Dendritic cell treated with granulocyte-macrophage colony-stimulating factor and Interleukin-4, amounts not matched to agents 40 ng/mL and 50 ng/mL, for 4 days (primary cell): ENCODE data around the gene TRMT61A.

Experiments used
- H3K27ac Mint-ChIP-seq: one replicate; pipeline ENCODE4 v1.8.0; 2022; ENCODE audit warnings: mild to moderate bottlenecking, mixed read lengths
- H3K27me3 Mint-ChIP-seq: one replicate; pipeline ENCODE4 v1.8.0; 2022; ENCODE audit warnings: mild to moderate bottlenecking, mixed read lengths
- H3K36me3 Mint-ChIP-seq: one replicate; pipeline ENCODE4 v1.8.0; 2022; ENCODE audit warnings: low read depth, mixed read lengths
- H3K4me1 Mint-ChIP-seq: one replicate; pipeline ENCODE4 v1.8.0; 2022; ENCODE audit warnings: low read depth, mixed read lengths
- H3K4me3 Mint-ChIP-seq: one replicate; pipeline ENCODE4 v1.8.0; 2022; ENCODE audit warnings: mild to moderate bottlenecking, moderate library complexity, mixed read lengths
- H3K9me3 Mint-ChIP-seq: one replicate; pipeline ENCODE4 v1.8.0; 2022; ENCODE audit warnings: mixed read lengths
- intact Hi-C: fragments of 100-400 bp; cut with micrococcal nuclease; formaldehyde crosslinking; loops from one replicate; pipeline ENCODE4 v1.15.0; 2022

TRMT61A gene

DNA sequence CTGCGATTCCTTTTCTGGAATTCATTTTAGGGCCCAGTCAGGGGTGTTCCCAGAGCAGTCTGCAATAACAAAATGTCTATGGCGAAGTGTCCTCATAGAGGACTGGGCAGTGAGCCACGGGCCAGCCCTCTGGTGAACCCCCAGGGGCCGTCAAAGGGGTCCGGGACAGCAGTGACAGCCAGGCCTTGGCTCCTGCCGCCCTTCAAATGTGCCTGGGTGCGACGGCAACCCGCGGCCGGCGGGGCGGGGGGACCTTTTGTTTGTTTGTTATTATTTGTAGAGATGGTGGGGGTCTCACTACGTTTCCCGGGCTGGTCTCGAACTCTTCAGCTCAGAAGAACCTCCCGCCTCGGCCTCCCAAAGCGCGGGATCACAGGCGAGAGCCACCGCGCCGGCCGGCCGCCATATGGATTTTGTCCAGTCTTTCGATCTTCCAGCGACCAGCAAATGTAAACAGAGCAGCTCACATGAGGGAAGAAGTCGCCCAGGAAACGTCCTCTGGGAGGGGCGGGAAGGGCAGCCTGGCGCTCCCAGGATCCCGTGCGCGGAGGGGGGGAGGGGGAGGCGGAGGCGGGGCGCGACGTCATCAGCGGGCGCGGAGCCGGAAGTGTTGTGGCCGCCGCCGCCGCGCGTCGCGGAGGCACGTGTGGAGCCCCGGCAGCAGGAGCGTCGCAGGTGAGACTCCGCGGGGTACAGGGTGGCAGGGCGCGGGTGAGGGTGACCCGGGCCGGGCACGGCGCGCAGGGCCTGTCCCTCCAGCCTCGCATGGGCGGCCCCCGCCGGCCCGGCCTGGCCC, at the start of gene TRMT61A:
Gene TRMT61A, plus strand, starts transcription at position 610 of the 796 bp plus-strand sequence. CDS start 783 bp downstream, outside the sequence.
- Mint-ChIP-seq H3K27me3 (peaks cover 12% of the 10 kb centered on the region), H3K4me1 (peaks cover 91% of the 10 kb centered on the region), H3K36me3 (peaks cover 43% of the 10 kb centered on the region), H3K4me3 (peak within 1 kb of the TSS; percentile 97), H3K27ac (peak within 1 kb of the TSS; percentile 85), H3K9me3 (no peaks in the 10 kb centered on the region)
- intact Hi-C loops, result loop anchor here (1.0 to 5.0 kb wide), 2 partner anchors 7 to 34 kb away; partner anchors contain the start of genes BAG5 and COA8

DNA sequence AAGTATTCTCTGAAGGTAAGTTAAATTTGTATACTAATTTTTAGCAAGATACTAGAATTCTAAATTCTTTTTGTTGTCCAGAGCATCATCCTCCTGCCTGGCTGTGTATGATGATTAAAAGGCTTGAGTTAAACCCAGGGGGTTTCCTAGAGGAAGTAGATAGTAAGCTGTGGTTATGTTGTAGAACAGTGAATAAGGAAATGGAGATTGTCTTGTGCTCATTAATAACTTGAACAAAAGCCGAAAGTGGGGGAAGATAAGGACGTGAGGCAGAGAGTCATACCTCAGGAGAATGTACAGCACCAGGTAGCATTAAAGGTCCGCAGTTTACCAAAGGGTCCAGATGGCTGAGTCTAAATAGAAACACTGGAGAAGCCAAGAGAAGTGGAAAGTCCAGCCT, 48.4 kb upstream of the TRMT61A start:
- Mint-ChIP-seq H3K27me3 (no peaks in the 10 kb centered on the region), H3K36me3 (peaks cover 90% of the 10 kb centered on the region), H3K9me3 (no peaks in the 10 kb centered on the region), H3K27ac (peak overlapping the region; percentile 86), H3K4me3 (peak overlapping the region; percentile 41), H3K4me1 (peaks cover 18% of the 10 kb centered on the region)
- intact Hi-C loops, result no loop called here

DNA sequence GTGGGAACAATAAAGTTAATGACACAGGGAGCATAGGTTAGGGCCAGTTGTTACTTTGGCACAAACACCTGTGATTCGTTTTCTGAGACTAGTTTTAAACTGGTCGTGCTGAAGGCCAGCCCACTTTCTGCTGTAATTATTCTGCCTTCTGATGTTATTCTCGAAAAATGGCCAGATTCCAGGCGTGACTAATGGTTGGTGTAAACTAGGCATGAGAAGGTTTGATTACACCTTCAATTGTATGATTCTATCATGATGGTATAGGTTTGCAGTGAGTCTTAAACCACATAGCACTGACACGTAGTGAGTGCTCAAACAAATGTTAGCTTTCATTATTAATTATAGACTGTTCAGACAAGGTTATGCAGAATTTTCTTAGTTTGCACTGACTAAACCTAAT, 45.4 kb upstream of the TRMT61A start:
- intact Hi-C loops, result no loop called here
- H3K4me3 Mint-ChIP-seq, result no peak overlapping the region
- peaks cover 82% of the 10 kb centered on the region for H3K36me3 Mint-ChIP-seq
- H3K9me3 Mint-ChIP-seq, result no peaks in the 10 kb centered on the region
- peaks cover 18% of the 10 kb centered on the region for H3K4me1 Mint-ChIP-seq
- no peak overlapping the region for H3K27ac Mint-ChIP-seq
- no peaks in the 10 kb centered on the region for H3K27me3 Mint-ChIP-seq

DNA sequence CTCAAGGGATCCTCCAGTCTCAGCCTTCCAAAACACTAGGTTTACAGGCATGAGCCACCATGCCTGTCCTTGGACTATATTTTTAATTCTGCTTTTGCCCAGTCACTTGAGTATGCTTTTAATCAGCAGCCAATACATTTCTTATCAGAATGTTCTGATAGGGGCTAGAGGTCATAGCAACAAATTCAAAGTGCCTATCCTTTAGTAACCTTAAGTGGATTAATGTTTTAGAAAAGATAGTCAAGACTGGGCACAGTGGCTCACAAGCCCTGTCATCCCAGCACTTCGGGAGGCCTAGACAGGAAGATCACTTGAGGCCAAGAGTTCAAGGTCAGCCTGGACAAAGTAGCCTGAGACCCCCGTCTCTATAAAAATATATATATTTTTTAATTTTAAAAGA, 43.5 kb upstream of the TRMT61A start:
- H3K9me3 Mint-ChIP-seq, result no peaks in the 10 kb centered on the region
- intact Hi-C loops, result no loop called here
- no peak overlapping the region for H3K4me3 Mint-ChIP-seq
- H3K27me3 Mint-ChIP-seq, result no peaks in the 10 kb centered on the region
- H3K4me1 Mint-ChIP-seq, result peaks cover 11% of the 10 kb centered on the region
- no peak overlapping the region for H3K27ac Mint-ChIP-seq
- H3K36me3 Mint-ChIP-seq, result peaks cover 81% of the 10 kb centered on the region

DNA sequence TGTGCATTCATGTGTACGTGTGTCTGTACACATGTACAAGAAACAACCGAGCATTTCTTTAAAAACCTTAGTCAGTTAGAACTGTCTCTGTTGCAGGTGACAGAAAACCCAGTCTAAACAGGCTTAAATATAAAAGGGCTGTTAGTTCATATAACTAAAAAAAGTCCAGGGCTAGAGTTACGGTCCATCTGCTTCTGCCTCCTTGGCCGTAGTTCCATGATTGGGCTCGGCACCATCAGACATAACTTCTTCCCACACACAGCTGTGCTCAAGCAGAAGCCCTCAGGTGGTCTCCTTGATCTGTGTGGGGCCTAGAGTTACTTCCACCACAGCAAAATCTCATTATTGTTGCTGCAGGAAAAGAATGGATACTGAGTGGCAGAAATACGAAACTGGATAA, 40.9 kb upstream of the TRMT61A start:
- Mint-ChIP-seq H3K4me3 (no peak overlapping the region), H3K27me3 (no peaks in the 10 kb centered on the region), H3K4me1 (no peaks in the 10 kb centered on the region), H3K27ac (no peak overlapping the region), H3K36me3 (peaks cover 77% of the 10 kb centered on the region), H3K9me3 (no peaks in the 10 kb centered on the region)
- intact Hi-C loops, result no loop called here

DNA sequence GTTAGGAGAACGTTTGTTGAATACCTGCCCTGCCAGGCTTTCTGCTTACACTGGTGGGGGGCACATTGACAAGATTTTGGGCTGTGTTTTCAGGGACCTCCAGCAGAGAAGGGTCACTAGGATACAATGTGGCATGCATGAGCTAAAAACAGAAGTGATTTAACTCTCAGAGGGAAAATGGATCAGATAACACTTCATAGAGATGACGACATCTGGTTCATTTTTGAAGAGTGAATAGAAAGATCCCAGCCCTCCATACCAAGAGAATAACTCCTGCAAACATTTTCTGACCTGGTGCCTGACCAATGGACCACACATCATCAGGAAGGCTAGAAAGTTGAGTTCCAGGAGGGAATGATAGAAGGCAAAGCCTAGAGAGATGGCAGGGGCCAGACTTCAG, 40.0 kb upstream of the TRMT61A start:
- Mint-ChIP-seq H3K27me3 (no peaks in the 10 kb centered on the region), H3K27ac (no peak overlapping the region), H3K36me3 (peaks cover 78% of the 10 kb centered on the region), H3K9me3 (no peaks in the 10 kb centered on the region), H3K4me3 (no peak overlapping the region), H3K4me1 (no peaks in the 10 kb centered on the region)
- intact Hi-C loops, result no loop called here

DNA sequence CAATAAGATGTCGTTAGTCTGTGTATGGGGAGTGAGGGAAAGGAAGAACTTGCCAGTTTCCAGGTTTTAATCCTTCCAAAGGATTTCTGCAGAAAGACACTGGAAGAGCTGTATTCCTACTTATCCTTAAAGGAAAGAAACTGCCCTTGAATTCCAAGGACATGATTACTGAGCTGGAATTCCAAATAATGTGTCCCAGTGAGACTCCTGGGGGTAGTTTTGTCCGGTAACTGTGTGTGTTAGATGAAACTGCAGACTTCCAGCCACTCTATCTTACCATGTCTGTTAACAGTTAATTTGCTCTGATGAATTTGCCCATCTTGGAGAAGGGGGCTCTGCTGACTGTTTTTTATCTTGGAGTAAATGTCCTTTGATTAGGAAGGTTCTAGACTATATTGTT, 39.4 kb upstream of the TRMT61A start:
- H3K9me3 Mint-ChIP-seq, result no peaks in the 10 kb centered on the region
- H3K4me3 Mint-ChIP-seq, result no peak overlapping the region
- no peaks in the 10 kb centered on the region for H3K4me1 Mint-ChIP-seq
- peaks cover 78% of the 10 kb centered on the region for H3K36me3 Mint-ChIP-seq
- intact Hi-C loops, result no loop called here
- H3K27ac Mint-ChIP-seq, result no peak overlapping the region
- H3K27me3 Mint-ChIP-seq, result no peaks in the 10 kb centered on the region

DNA sequence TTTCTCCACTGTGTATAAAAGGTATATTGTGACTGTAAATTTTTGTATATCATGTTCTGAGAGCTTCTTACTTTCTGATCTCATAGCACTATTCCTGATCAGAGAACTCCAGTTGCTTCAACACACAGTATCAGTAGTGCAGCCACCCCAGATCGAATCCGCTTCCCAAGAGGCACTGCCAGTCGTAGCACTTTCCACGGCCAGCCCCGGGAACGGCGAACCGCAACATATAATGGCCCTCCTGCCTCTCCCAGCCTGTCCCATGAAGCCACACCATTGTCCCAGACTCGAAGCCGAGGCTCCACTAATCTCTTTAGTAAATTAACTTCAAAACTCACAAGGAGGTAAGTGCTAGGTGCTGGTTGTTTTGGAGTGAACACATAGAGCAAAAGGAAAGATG, 37.3 kb upstream of the TRMT61A start:
- Mint-ChIP-seq H3K36me3 (peaks cover 89% of the 10 kb centered on the region), H3K27ac (no peak overlapping the region), H3K27me3 (no peaks in the 10 kb centered on the region), H3K4me1 (no peaks in the 10 kb centered on the region), H3K4me3 (no peak overlapping the region), H3K9me3 (no peaks in the 10 kb centered on the region)
- intact Hi-C loops, result no loop called here

DNA sequence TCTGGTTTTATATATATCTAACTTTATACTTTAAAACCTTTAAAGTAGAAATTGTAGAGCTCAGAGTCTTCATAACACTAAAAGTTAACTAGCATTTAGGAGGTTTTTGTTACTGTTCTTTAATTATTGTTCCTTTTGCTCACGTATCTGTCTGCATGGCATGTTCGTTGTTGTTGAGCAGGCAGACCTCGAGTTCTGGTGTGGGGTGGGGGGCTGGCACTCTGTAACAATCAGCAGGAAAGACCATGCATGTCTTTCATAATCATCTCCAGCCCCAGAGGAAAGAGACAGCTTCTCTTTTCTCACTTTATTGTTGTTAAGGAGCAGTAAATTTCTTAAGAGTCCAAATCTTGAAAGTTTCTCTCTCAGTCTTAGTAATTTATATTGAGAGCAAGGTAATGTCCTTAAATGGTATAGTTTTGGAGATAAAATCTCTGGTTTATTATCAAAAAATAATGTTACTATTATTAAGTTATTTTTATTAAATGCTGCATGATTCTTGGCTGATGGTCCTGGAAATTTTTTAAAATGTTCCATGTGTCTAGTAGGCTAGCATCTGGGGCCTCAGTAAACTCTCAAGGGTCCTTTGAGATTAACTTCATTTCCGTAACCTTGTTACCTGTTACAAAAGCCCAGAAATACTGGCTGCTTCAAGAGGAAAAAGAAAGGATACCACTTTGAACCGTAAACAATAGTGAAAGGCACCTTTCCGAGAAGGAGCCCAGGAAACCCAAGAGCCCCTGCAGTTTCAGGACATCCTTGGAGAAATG, 36.7 kb upstream of the TRMT61A start:
- Mint-ChIP-seq H3K9me3 (no peaks in the 10 kb centered on the region), H3K27me3 (no peaks in the 10 kb centered on the region), H3K4me1 (no peaks in the 10 kb centered on the region), H3K36me3 (peaks cover 85% of the 10 kb centered on the region), H3K4me3 (no peak overlapping the region), H3K27ac (no peak overlapping the region)
- intact Hi-C loops, result no loop called here

DNA sequence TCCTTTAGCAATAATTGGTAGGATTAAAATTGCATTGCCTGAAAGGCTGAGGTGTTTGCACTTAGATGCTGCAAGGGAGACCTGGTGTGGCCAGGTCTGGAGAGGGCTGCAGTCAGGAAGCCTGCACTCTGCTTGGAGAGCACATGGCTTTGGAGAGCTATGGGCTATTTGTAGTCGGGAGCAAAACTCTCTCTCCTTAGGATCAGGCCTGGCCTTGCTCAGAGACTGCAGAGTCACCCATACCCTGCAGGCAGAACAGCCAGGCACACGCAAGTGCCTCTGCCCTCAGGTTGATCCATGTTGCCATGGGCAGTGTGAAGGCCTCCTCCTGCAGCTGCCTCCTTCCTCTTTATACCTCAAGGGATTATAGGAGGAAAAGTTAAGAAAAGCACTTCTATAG, 33.1 kb upstream of the TRMT61A start:
- intact Hi-C loops, result no loop called here
- Mint-ChIP-seq H3K4me3 (no peak overlapping the region), H3K27ac (no peak overlapping the region), H3K9me3 (no peaks in the 10 kb centered on the region), H3K36me3 (peaks cover 66% of the 10 kb centered on the region), H3K4me1 (no peaks in the 10 kb centered on the region), H3K27me3 (no peaks in the 10 kb centered on the region)

DNA sequence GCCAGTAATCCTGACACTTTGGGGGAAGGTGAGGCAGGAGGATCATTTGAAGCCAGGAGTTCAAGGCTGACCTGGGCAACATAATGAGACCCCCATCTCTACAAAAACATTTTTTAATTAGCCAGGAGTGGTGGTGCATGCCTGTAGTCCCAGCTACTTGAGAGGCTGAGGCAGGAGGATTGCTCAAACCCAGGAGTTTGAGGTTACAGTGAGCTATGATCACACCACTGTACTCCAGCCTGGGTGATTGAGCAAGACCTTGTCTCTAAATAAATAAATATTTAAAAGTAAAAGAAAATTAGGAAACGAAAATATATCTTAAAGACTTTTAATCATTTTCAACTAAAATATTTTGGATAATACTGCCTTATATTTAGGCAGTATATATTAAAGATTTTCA, 32.2 kb upstream of the TRMT61A start:
- H3K27me3 Mint-ChIP-seq, result no peaks in the 10 kb centered on the region
- peaks cover 66% of the 10 kb centered on the region for H3K36me3 Mint-ChIP-seq
- H3K4me3 Mint-ChIP-seq, result no peak overlapping the region
- intact Hi-C loops, result no loop called here
- H3K9me3 Mint-ChIP-seq, result no peaks in the 10 kb centered on the region
- no peak overlapping the region for H3K27ac Mint-ChIP-seq
- no peaks in the 10 kb centered on the region for H3K4me1 Mint-ChIP-seq

DNA sequence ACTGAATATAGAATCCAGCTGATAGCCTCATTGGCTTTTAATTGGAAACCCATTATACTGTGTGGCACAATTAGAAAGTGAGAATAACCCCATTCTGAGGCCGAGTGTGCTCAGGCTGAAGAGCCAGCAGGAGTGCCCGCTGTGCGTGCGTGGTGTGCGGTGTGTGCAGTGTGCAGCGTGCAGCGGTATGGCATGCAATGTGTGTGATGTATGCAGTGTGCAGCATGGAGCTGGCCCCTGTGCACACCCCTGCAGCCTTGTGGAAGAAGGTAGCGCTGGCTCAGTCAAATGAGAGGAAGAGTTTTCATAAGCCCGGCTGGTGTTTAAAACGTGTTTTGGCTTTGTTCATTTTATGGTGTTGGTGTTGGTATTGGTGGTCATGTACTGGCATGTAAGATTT, 29.3 kb upstream of the TRMT61A start:
- H3K9me3 Mint-ChIP-seq, result no peaks in the 10 kb centered on the region
- intact Hi-C loops, result loop anchor here (1.0 kb wide), 1 partner anchor 47 kb away; no protein-coding TSS in a partner anchor
- peaks cover 70% of the 10 kb centered on the region for H3K36me3 Mint-ChIP-seq
- H3K27ac Mint-ChIP-seq, result no peak overlapping the region
- H3K27me3 Mint-ChIP-seq, result no peaks in the 10 kb centered on the region
- no peaks in the 10 kb centered on the region for H3K4me1 Mint-ChIP-seq
- no peak overlapping the region for H3K4me3 Mint-ChIP-seq

DNA sequence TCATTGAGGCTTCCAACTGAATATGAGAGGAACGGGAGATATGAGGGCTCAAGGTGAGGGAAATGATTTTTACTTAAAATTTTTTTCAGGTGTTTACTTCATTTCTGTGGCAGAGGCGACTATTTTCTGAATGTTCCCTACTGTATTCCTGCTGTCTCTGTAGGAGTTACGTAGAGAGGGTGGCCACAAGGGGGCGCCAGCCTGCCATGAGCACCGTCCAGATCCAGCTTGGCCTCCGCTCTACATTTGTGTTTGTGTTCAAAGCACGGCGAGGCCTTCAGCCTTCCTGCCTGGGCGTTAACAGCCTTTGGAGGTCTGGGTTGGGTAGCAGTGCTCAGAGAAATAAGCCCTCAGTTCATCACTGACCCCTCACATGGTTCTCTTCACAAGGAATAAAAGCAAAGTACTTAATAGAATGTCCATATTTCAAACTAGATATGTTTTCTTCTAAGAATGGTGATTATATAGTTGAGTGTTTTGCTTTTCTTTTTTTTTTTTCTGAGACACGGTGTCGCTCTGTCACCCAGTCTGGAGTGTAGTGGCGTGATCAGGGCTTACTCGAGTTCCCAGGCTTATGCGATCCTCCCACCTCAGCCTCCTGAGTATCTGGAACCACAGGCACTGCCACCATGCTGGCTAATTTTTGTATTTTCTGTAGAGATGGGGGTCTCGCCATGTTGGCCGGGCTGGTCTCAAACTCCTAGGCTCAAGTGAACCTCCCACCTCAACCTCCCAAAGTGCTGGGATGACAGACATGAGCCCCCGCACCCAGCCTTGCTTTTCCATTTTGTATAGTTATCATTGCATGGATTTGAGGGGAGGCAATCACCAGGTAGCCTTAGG, 28.6 kb upstream of the TRMT61A start:
- Mint-ChIP-seq H3K4me3 (no peak overlapping the region), H3K4me1 (peaks cover 5% of the 10 kb centered on the region), H3K27me3 (no peaks in the 10 kb centered on the region), H3K36me3 (peaks cover 70% of the 10 kb centered on the region), H3K27ac (no peak overlapping the region), H3K9me3 (no peaks in the 10 kb centered on the region)
- intact Hi-C loops, result loop anchor here (1.0 kb wide), 1 partner anchor 46 kb away; no protein-coding TSS in a partner anchor
